Small intestine (tissue), 7 donors: ENCODE data around the gene ANP32A. TPM values are rescaled to one million over a fixed set of nuclear protein-coding genes. Genes with fewer than 3 reads are reported as not detected.

Source experiments
- DNase-seq, 2 donors: peaks; one replicate each; pipeline versions ENCODE4 v3.0.0 to v3.0.0-alpha.2; 2013
- FAIRE-seq: peaks from 2 replicates; lab custom pipeline; 2012; peaks lifted over from hg19 to GRCh38; lab: Jason Lieb, UNC
- H3K27ac ChIP-seq, 3 donors: one replicate each; pipeline ENCODE4 v1.5.1; 2013; ENCODE audit warnings: low read length in 2 of 3, mild to moderate bottlenecking in 2 of 3, control low read depth in 1 of 3, inconsistent platforms in 1 of 3, low read depth in 1 of 3, moderate library complexity in 1 of 3
- H3K27me3 ChIP-seq, 3 donors: one replicate each; pipeline ENCODE4 v1.6.1; 2013; ENCODE audit warnings: low read length in 3 of 3, inconsistent platforms in 1 of 3; ENCODE audit not compliant: control insufficient read depth in 3 of 3, insufficient read depth in 3 of 3
- H3K36me3 ChIP-seq, 3 donors: one replicate each; pipeline ENCODE4 v1.6.1; 2013; ENCODE audit warnings: low read length in 3 of 3, inconsistent platforms in 1 of 3, low read depth in 1 of 3, mild to moderate bottlenecking in 1 of 3, moderate library complexity in 1 of 3; ENCODE audit not compliant: control insufficient read depth in 3 of 3, insufficient read depth in 2 of 3
- H3K4me1 ChIP-seq, 3 donors: one replicate each; pipeline ENCODE4 v1.6.1; 2013; ENCODE audit warnings: low read length in 2 of 3, inconsistent platforms in 1 of 3, low read depth in 1 of 3, mild to moderate bottlenecking in 1 of 3, moderate library complexity in 1 of 3; ENCODE audit not compliant: control insufficient read depth in 3 of 3, insufficient read depth in 2 of 3
- H3K4me3 ChIP-seq, 3 donors: one replicate each; pipeline ENCODE4 v1.5.1; 2013; ENCODE audit warnings: low read length in 3 of 3, control low read depth in 1 of 3, inconsistent platforms in 1 of 3, low read depth in 1 of 3, mild to moderate bottlenecking in 1 of 3, moderate library complexity in 1 of 3
- H3K9me3 ChIP-seq, 2 donors: one replicate each; pipeline ENCODE4 v1.6.1; 2013; ENCODE audit warnings: low read depth in 1 of 2, low read length in 1 of 2; ENCODE audit not compliant: control insufficient read depth in 2 of 2, insufficient read depth in 1 of 2
- WGBS, 3 donors: extraction: QIAGEN DNeasy Blood & Tissue Kit; methylation state at CpG; one replicate each; pipeline ENCODE4 v1.1.7; 2013; 5-methylcytosine and 5-hydroxymethylcytosine counted together
- polyA plus RNA-seq, 4 donors: library from polyadenylated mRNA; stranded (reverse) in 3 of 4; unstranded in 1 of 4; fragments of 200-250 nt in 3 of 4; fragments of 120-200 nt in 1 of 4; gene quantifications; one replicate each; pipeline versions ENCODE4 v1.2.1 to v1.2.3, GENCODE V29; 2013
- donor health status: healthy with polysubstance abuse.
- donor health status: control.
- donor health status: control.
- donor health status: Bipolar disorder and iron deficiency.
- donor health status: healthy.

ANP32A gene
- polyA plus RNA-seq, 4 donors: 56.2 to 227 (median 103) TPM

DNA sequence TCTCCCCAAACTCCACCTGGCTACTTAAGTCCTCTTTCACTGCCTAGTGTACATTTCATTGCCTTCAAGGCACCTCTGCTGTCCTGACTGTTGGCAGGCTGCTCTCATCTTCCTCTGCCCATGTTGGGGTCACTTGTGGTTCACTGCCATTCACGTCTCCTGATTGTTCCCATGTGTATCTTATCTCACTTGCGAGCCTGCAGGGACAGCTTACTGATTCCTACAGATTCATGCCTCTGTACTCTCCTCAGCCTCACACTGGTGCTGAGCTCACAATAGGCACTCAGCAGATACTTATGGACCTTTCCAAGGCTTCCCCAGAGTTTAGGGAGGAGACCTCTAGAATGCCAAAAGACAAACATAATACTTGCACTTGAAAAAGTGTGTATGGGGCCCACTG, 28.8 kb upstream of the ANP32A start:
- no peaks in the 10 kb centered on the region for H3K9me3 ChIP-seq
- DNase-seq: no peak
- H3K4me1 ChIP-seq: no peaks in the 10 kb centered on the region
- peaks cover 0 to 21% (median 2%) of the 10 kb centered on the region in 3 donors for H3K27me3 ChIP-seq
- 50 to 66% (median 51%) methylated on average over 2 of the region's 2 CpGs for WGBS, 3 donors
- H3K4me3 ChIP-seq: no peak overlapping the region
- no peak for FAIRE-seq
- no peaks in the 10 kb centered on the region for H3K36me3 ChIP-seq
- no peak overlapping the region for H3K27ac ChIP-seq

DNA sequence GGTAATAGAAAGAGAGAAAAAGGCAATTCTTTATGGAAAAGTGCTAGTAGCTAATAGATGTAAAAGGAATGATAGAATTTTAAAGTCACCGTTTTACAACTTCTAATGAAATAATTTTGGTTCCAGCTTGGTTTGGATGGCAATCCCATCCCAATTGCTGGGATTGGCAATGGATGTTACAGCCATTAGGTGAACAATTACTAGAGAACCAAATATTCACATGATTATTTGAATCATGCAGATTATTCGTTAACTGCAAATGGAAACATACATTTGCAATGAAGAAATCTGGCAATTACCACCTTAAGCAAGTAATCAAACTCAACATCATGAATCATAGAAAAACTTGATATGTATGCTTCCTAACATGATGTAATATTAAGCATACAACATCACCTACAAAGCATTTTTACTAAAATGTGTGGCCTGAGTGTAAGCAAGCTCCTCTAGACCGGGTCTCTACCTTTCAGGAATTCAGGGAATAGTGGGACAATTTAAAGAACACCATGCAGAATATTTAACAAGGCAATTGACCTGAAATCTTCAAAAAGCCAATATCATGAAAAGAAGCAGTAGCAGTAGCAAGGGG, 26.2 kb upstream of the ANP32A start:
- FAIRE-seq: no peak
- H3K4me3 ChIP-seq: no peak overlapping the region
- no peak for DNase-seq
- H3K9me3 ChIP-seq: no peaks in the 10 kb centered on the region
- 90 to 92% (median 91%) methylated on average over 3 of the region's 3 CpGs for WGBS, 3 donors
- no peaks in the 10 kb centered on the region for H3K4me1 ChIP-seq
- H3K27ac ChIP-seq: no peak overlapping the region
- H3K27me3 ChIP-seq: peaks cover 0 to 27% (median 9%) of the 10 kb centered on the region in 3 donors
- H3K36me3 ChIP-seq: no peaks in the 10 kb centered on the region

GRCh38 chr15:68844856-68845550, 24.3 kb upstream of the ANP32A start:
- Histone ChIP-seq H3K27me3 (peaks cover 0 to 31% (median 9%) of the 10 kb centered on the region in 3 donors), H3K27ac (no peak overlapping the region), H3K4me1 (no peaks in the 10 kb centered on the region), H3K4me3 (no peak overlapping the region), H3K36me3 (no peaks in the 10 kb centered on the region), H3K9me3 (no peaks in the 10 kb centered on the region)
- FAIRE-seq (no peak), DNase-seq (no peak)
- 47 to 62% (median 51%) methylated on average over 5 of the region's 5 CpGs for WGBS, 3 donors

- peaks cover 0 to 33% (median 15%) of the 10 kb centered on the region in 3 donors for H3K27me3 ChIP-seq
- WGBS, 3 donors: 7 to 10% (median 8%) methylated on average over 32 of the region's 32 CpGs
- peak; percentile 25 to 48 for DNase-seq
These were observed 23.0 kb upstream of the ANP32A start for GRCh38 chr15:68843425-68844311.

GRCh38 chr15:68842958-68843357, 22.3 kb upstream of the ANP32A start:
- FAIRE-seq: no peak

More at GRCh38 chr15:68843425-68844311, 23.0 kb upstream of the ANP32A start:
- Histone ChIP-seq H3K4me1 (no peaks in the 10 kb centered on the region), H3K27ac (no peak overlapping the region), H3K9me3 (no peaks in the 10 kb centered on the region), H3K4me3 (peak overlapping the region in 2 of 3 donors; percentile 26), H3K36me3 (no peaks in the 10 kb centered on the region)
- FAIRE-seq: no peak

GRCh38 chr15:68834346-68834745, 13.7 kb upstream of the ANP32A start:
- H3K4me1 ChIP-seq: no peaks in the 10 kb centered on the region
- FAIRE-seq: no peak
- no peak overlapping the region for H3K27ac ChIP-seq
- peaks cover 0 to 8% (median 3%) of the 10 kb centered on the region in 3 donors for H3K27me3 ChIP-seq
- H3K9me3 ChIP-seq: peaks cover 0 to 7% of the 10 kb centered on the region in 2 donors
- no peak for DNase-seq
- no peak overlapping the region for H3K4me3 ChIP-seq
- whole genome bisulfite sequencing, 3 donors: 74 to 89% (median 83%) methylated on average over 3 of the region's 3 CpGs
- no peaks in the 10 kb centered on the region for H3K36me3 ChIP-seq

More at GRCh38 chr15:68842958-68843357, 22.3 kb upstream of the ANP32A start:
- Histone ChIP-seq H3K27ac (no peak overlapping the region), H3K4me3 (no peak overlapping the region), H3K4me1 (no peaks in the 10 kb centered on the region), H3K36me3 (no peaks in the 10 kb centered on the region), H3K27me3 (peaks cover 0 to 33% (median 15%) of the 10 kb centered on the region in 3 donors), H3K9me3 (no peaks in the 10 kb centered on the region)
- no peak for DNase-seq
- 48 to 72% (median 53%) methylated on average over 1 of the region's 1 CpG for WGBS, 3 donors

- WGBS, 3 donors: 62 to 76% (median 75%) methylated on average over 10 of the region's 10 CpGs
- no peak overlapping the region for H3K4me3 ChIP-seq
- peaks cover 0 to 7% (median 2%) of the 10 kb centered on the region in 3 donors for H3K27me3 ChIP-seq
- no peak for DNase-seq
- H3K36me3 ChIP-seq: no peaks in the 10 kb centered on the region
- no peak overlapping the region for H3K27ac ChIP-seq
- no peaks in the 10 kb centered on the region for H3K4me1 ChIP-seq
- peaks cover 0 to 7% of the 10 kb centered on the region in 2 donors for H3K9me3 ChIP-seq
- no peak for FAIRE-seq
These were observed 13.1 kb upstream of the ANP32A start for GRCh38 chr15:68833700-68834331.
